GM10266 (cell line): ENCODE data around the gene MED31.
"Not testable (repeated sequence)": the region's sequence is repeated elsewhere in the genome, so short reads cannot be mapped to it uniquely, and the experiment has no call there.

Experiments used
- DNase-seq: peaks from one replicate; pipeline ENCODE4 v3.0.0; 2012; ENCODE audit errors: extremely low spot score
- CTCF ChIP-seq: IDR thresholded peaks from 2 replicates; pipeline ENCODE4 v1.5.1; 2012; ENCODE audit warnings: mild to moderate bottlenecking, low read depth; ENCODE audit not compliant: control insufficient read depth, insufficient read depth; ENCODE audit errors: missing control alignments

Gene MED31

GRCh38 chr17:6596511-6596910 is 54.9 kb downstream of the MED31 start:
- no peak for DNase-seq
- TF ChIP-seq CTCF, result no peak

GRCh38 chr17:6596081-6596480 is 55.3 kb downstream of the MED31 start:
- no peak for TF ChIP-seq CTCF
- DNase-seq, result no peak

- not testable (repeated sequence) for DNase-seq
These were observed 58.0 kb downstream of the MED31 start for GRCh38 chr17:6593371-6593770.
